ENCODE measurements around the gene CACNA2D3.

Gene CACNA2D3

GRCh38 chr3:54575618-54575960 lies 453.2 kb downstream of the CACNA2D3 start:
- no peaks in the 10 kb centered on the region for H3K36me3 ChIP-seq (ENCODE audit: insufficient read depth, low read length)
- no peak overlapping the region for H3K4me3 ChIP-seq
- H3K9ac ChIP-seq (ENCODE audit: insufficient read length), result no peak overlapping the region
- DNase-seq (ENCODE audit: low read depth, low spot score), result no peak
- no peaks in the 10 kb centered on the region for H3K9me3 ChIP-seq (ENCODE audit: low read depth, low read length)
- H3K27ac ChIP-seq, result no peak overlapping the region
- TF ChIP-seq FOXP2 (optimal IDR thresholded peaks at IDR 0.05; ENCODE audit: control extremely low read depth, extremely low read length, insufficient read depth) (no peak), POLR2AphosphoS5 (IDR thresholded peaks at IDR 0.05; ENCODE audit: borderline replicate concordance, low read depth, low read length) (no peak), EZH2 (IDR thresholded peaks at IDR 0.05) (no peak)

GRCh38 chr3:54577313-54577712 lies 455.0 kb downstream of the CACNA2D3 start:
- H3K27ac ChIP-seq, result no peak overlapping the region
- H3K9ac ChIP-seq (ENCODE audit: insufficient read length), result no peak overlapping the region
- H3K9me3 ChIP-seq (ENCODE audit: low read depth, low read length), result no peaks in the 10 kb centered on the region
- no peak for TF ChIP-seq POLR2AphosphoS5 (IDR thresholded peaks at IDR 0.05; ENCODE audit: borderline replicate concordance, low read depth, low read length)
- TF ChIP-seq FOXP2 (optimal IDR thresholded peaks at IDR 0.05; ENCODE audit: control extremely low read depth, extremely low read length, insufficient read depth), result no peak
- TF ChIP-seq EZH2 (IDR thresholded peaks at IDR 0.05), result no peak
- DNase-seq (ENCODE audit: low read depth, low spot score), result no peak
- no peaks in the 10 kb centered on the region for H3K36me3 ChIP-seq (ENCODE audit: insufficient read depth, low read length)
- H3K4me3 ChIP-seq, result no peak overlapping the region

GRCh38 chr3:54578417-54578816 lies 456.1 kb downstream of the CACNA2D3 start:
- no peak for TF ChIP-seq FOXP2 (optimal IDR thresholded peaks at IDR 0.05; ENCODE audit: control extremely low read depth, extremely low read length, insufficient read depth)
- TF ChIP-seq POLR2AphosphoS5 (IDR thresholded peaks at IDR 0.05; ENCODE audit: borderline replicate concordance, low read depth, low read length), result no peak
- no peak for TF ChIP-seq EZH2 (IDR thresholded peaks at IDR 0.05)
- Histone ChIP-seq H3K4me3 (no peak overlapping the region), H3K9ac (ENCODE audit: insufficient read length) (no peak overlapping the region), H3K27ac (no peak overlapping the region), H3K36me3 (ENCODE audit: insufficient read depth, low read length) (no peaks in the 10 kb centered on the region), H3K9me3 (ENCODE audit: low read depth, low read length) (no peaks in the 10 kb centered on the region)
- no peak for DNase-seq (ENCODE audit: low read depth, low spot score)

- TF ChIP-seq POLR2AphosphoS5 (IDR thresholded peaks at IDR 0.05; ENCODE audit: borderline replicate concordance, low read depth, low read length) (no peak), FOXP2 (optimal IDR thresholded peaks at IDR 0.05; ENCODE audit: control extremely low read depth, extremely low read length, insufficient read depth) (no peak), EZH2 (IDR thresholded peaks at IDR 0.05) (no peak)
- Histone ChIP-seq H3K4me3 (no peak overlapping the region), H3K27ac (no peak overlapping the region), H3K9me3 (ENCODE audit: low read depth, low read length) (no peaks in the 10 kb centered on the region), H3K36me3 (ENCODE audit: insufficient read depth, low read length) (no peaks in the 10 kb centered on the region), H3K9ac (ENCODE audit: insufficient read length) (no peak overlapping the region)
- DNase-seq (ENCODE audit: low read depth, low spot score), result no peak
Observed at GRCh38 chr3:54580453-54580852, 458.1 kb downstream of the CACNA2D3 start.

GRCh38 chr3:54582424-54582823 lies 460.1 kb downstream of the CACNA2D3 start:
- no peak for DNase-seq (ENCODE audit: low read depth, low spot score)
- Histone ChIP-seq H3K27ac (no peak overlapping the region), H3K9ac (ENCODE audit: insufficient read length) (no peak overlapping the region), H3K36me3 (ENCODE audit: insufficient read depth, low read length) (no peaks in the 10 kb centered on the region), H3K4me3 (no peak overlapping the region), H3K9me3 (ENCODE audit: low read depth, low read length) (no peaks in the 10 kb centered on the region)
- TF ChIP-seq POLR2AphosphoS5 (IDR thresholded peaks at IDR 0.05; ENCODE audit: borderline replicate concordance, low read depth, low read length) (no peak), EZH2 (IDR thresholded peaks at IDR 0.05) (no peak), FOXP2 (optimal IDR thresholded peaks at IDR 0.05; ENCODE audit: control extremely low read depth, extremely low read length, insufficient read depth) (no peak)

- Histone ChIP-seq H3K9ac (ENCODE audit: insufficient read length) (no peak overlapping the region), H3K4me3 (no peak overlapping the region), H3K9me3 (ENCODE audit: low read depth, low read length) (no peaks in the 10 kb centered on the region), H3K36me3 (ENCODE audit: insufficient read depth, low read length) (no peaks in the 10 kb centered on the region), H3K27ac (no peak overlapping the region)
- TF ChIP-seq POLR2AphosphoS5 (IDR thresholded peaks at IDR 0.05; ENCODE audit: borderline replicate concordance, low read depth, low read length) (no peak), EZH2 (IDR thresholded peaks at IDR 0.05) (no peak), FOXP2 (optimal IDR thresholded peaks at IDR 0.05; ENCODE audit: control extremely low read depth, extremely low read length, insufficient read depth) (no peak)
- no peak for DNase-seq (ENCODE audit: low read depth, low spot score)
Observed at GRCh38 chr3:54591157-54591556, 468.8 kb downstream of the CACNA2D3 start.

- H3K9ac ChIP-seq (ENCODE audit: insufficient read length), result no peak overlapping the region
- TF ChIP-seq FOXP2 (optimal IDR thresholded peaks at IDR 0.05; ENCODE audit: control extremely low read depth, extremely low read length, insufficient read depth), result no peak
- no peak for TF ChIP-seq POLR2AphosphoS5 (IDR thresholded peaks at IDR 0.05; ENCODE audit: borderline replicate concordance, low read depth, low read length)
- TF ChIP-seq EZH2 (IDR thresholded peaks at IDR 0.05), result no peak
- no peaks in the 10 kb centered on the region for H3K36me3 ChIP-seq (ENCODE audit: insufficient read depth, low read length)
- H3K9me3 ChIP-seq (ENCODE audit: low read depth, low read length), result no peaks in the 10 kb centered on the region
- DNase-seq (ENCODE audit: low read depth, low spot score), result no peak
- no peak overlapping the region for H3K27ac ChIP-seq
- H3K4me3 ChIP-seq, result no peak overlapping the region
Observed at GRCh38 chr3:54593653-54594052, 471.3 kb downstream of the CACNA2D3 start.

GRCh38 chr3:54596087-54596486 lies 473.7 kb downstream of the CACNA2D3 start:
- no peak for TF ChIP-seq FOXP2 (optimal IDR thresholded peaks at IDR 0.05; ENCODE audit: control extremely low read depth, extremely low read length, insufficient read depth)
- TF ChIP-seq EZH2 (IDR thresholded peaks at IDR 0.05), result no peak
- no peak for TF ChIP-seq POLR2AphosphoS5 (IDR thresholded peaks at IDR 0.05; ENCODE audit: borderline replicate concordance, low read depth, low read length)
- H3K27ac ChIP-seq, result no peak overlapping the region
- H3K9ac ChIP-seq (ENCODE audit: insufficient read length), result no peak overlapping the region
- no peak for DNase-seq (ENCODE audit: low read depth, low spot score)
- no peaks in the 10 kb centered on the region for H3K36me3 ChIP-seq (ENCODE audit: insufficient read depth, low read length)
- no peaks in the 10 kb centered on the region for H3K9me3 ChIP-seq (ENCODE audit: low read depth, low read length)
- H3K4me3 ChIP-seq, result no peak overlapping the region

- Histone ChIP-seq H3K36me3 (ENCODE audit: insufficient read depth, low read length) (no peaks in the 10 kb centered on the region), H3K4me3 (no peak overlapping the region), H3K9ac (ENCODE audit: insufficient read length) (no peak overlapping the region), H3K9me3 (ENCODE audit: low read depth, low read length) (no peaks in the 10 kb centered on the region), H3K27ac (no peak overlapping the region)
- no peak for DNase-seq (ENCODE audit: low read depth, low spot score)
- TF ChIP-seq EZH2 (IDR thresholded peaks at IDR 0.05) (no peak), POLR2AphosphoS5 (IDR thresholded peaks at IDR 0.05; ENCODE audit: borderline replicate concordance, low read depth, low read length) (no peak), FOXP2 (optimal IDR thresholded peaks at IDR 0.05; ENCODE audit: control extremely low read depth, extremely low read length, insufficient read depth) (no peak)
Observed at GRCh38 chr3:54599716-54600115, 477.4 kb downstream of the CACNA2D3 start.
